BJ (cell line): ENCODE results near the gene DAB2IP. TPM values are rescaled to one million over a fixed set of nuclear protein-coding genes. Genes with fewer than 3 reads are reported as not detected.

Source experiments
- CTCF ChIA-PET: fragments of 350-600 bp; formaldehyde crosslinking; extraction: SDS; loops from one replicate; lab custom pipeline; 2021; ENCODE audit warnings: antibody characterized with exemption, inconsistent platforms; lab: Yijun Ruan, JAX
- POLR2A ChIA-PET: fragments of 300-600 bp; sonication (Branson Sonifier 250); formaldehyde crosslinking; extraction: SDS; loops from one replicate; lab custom pipeline; 2021; ENCODE audit warnings: antibody characterized with exemption; lab: Charles Lee
- DNase-seq: peaks from one replicate; pipeline ENCODE4 v3.0.0-alpha.2; 2011; ENCODE audit warnings: low read depth
- H3K27me3 ChIP-seq: 2 replicates; pipeline ENCODE4 v1.6.0; 2011; ENCODE audit warnings: low read length; ENCODE audit not compliant: control insufficient read depth, insufficient read depth
- H3K36me3 ChIP-seq: 2 replicates; pipeline ENCODE4 v1.5.1; 2011; ENCODE audit warnings: low read length; ENCODE audit not compliant: control insufficient read depth, insufficient read depth
- H3K4me3 ChIP-seq: 2 replicates; pipeline ENCODE4 v1.5.1; 2011; ENCODE audit warnings: low read depth, mild to moderate bottlenecking, control low read depth, low read length
- CTCF ChIP-seq: IDR thresholded peaks from 2 replicates; pipeline ENCODE4 v1.5.1; 2011; ENCODE audit warnings: low read depth, mild to moderate bottlenecking, control low read depth, inconsistent platforms, low read length, moderate library complexity; ENCODE audit not compliant: insufficient read depth
- polyA plus RNA-seq: library from polyadenylated mRNA; depleted of rRNA; stranded (reverse); fragments of >200 nt; gene quantifications from 2 replicates; pipeline ENCODE4 v1.2.3, GENCODE V29; 2011

Gene DAB2IP
- polyA plus RNA-seq, 1 experiment, result 38.1 TPM

GRCh38 chr9:121749614-121750013 is 98.2 kb downstream of the DAB2IP start:
- TF ChIP-seq CTCF, result no peak
- H3K4me3 ChIP-seq, result no peak overlapping the region
- POLR2A ChIA-PET, result no interaction called here

GRCh38 chr9:121750259-121750714 is 98.9 kb downstream of the DAB2IP start:
- TF ChIP-seq CTCF, result no peak
- Histone ChIP-seq H3K27me3 (no peaks in the 10 kb centered on the region), H3K4me3 (no peak overlapping the region), H3K36me3 (peaks cover 3% of the 10 kb centered on the region)
- POLR2A ChIA-PET, result no interaction called here
- CTCF ChIA-PET, result interaction anchor here (1.1 to 1.5 kb wide), 3 partner anchors 135 to 204 kb away, joined by 3 read pairs; no protein-coding TSS in a partner anchor
- no peak for DNase-seq

More at GRCh38 chr9:121749614-121750013, 98.2 kb downstream of the DAB2IP start:
- CTCF ChIA-PET, result interaction anchor here (1.1 kb wide), 2 partner anchors 135 to 151 kb away, joined by 3 read pairs; no protein-coding TSS in a partner anchor
- DNase-seq, result no peak
- Histone ChIP-seq H3K27me3 (no peaks in the 10 kb centered on the region), H3K36me3 (peaks cover 3% of the 10 kb centered on the region)

- no peaks in the 10 kb centered on the region for H3K27me3 ChIP-seq
- peaks cover 3% of the 10 kb centered on the region for H3K36me3 ChIP-seq
- no peak for TF ChIP-seq CTCF
- ChIA-PET CTCF (interaction anchor here (0.6 to 1.5 kb wide), 4 partner anchors 62 to 205 kb away, joined by 3 read pairs; no protein-coding TSS in a partner anchor), POLR2A (no interaction called here)
- no peak overlapping the region for H3K4me3 ChIP-seq
- no peak for DNase-seq
These were observed 99.5 kb downstream of the DAB2IP start for GRCh38 chr9:121750715-121751623.

GRCh38 chr9:121751686-121752445 is 100.4 kb downstream of the DAB2IP start:
- CTCF ChIA-PET, result interaction anchor here (0.6 to 1.5 kb wide), 3 partner anchors 63 to 206 kb away, joined by 3 read pairs; no protein-coding TSS in a partner anchor

More at GRCh38 chr9:121751686-121752445, 100.4 kb downstream of the DAB2IP start:
- Histone ChIP-seq H3K4me3 (no peak overlapping the region), H3K36me3 (peaks cover 3% of the 10 kb centered on the region), H3K27me3 (no peaks in the 10 kb centered on the region)
- no peak for TF ChIP-seq CTCF
- POLR2A ChIA-PET, result no interaction called here
- DNase-seq, result no peak
